ENCODE data around the gene AKR1C8.
"Not testable (repeated sequence)": the region's sequence is repeated elsewhere in the genome, so short reads cannot be mapped to it uniquely, and the experiment has no call there.

The AKR1C8 gene

GRCh38 chr10:5165738-5166137 is 19.2 kb downstream of the AKR1C8 start:
- no peak for DNase-seq

- no peak for DNase-seq
These were observed 21.5 kb downstream of the AKR1C8 start for GRCh38 chr10:5163487-5163886.

- no peak for DNase-seq
These were observed 25.8 kb downstream of the AKR1C8 start for GRCh38 chr10:5159126-5159525.

GRCh38 chr10:5157501-5157900 is 27.4 kb downstream of the AKR1C8 start:
- DNase-seq, result no peak

- DNase-seq, result no peak
These were observed 29.0 kb downstream of the AKR1C8 start for GRCh38 chr10:5155951-5156350.

GRCh38 chr10:5151076-5151475 is 33.9 kb downstream of the AKR1C8 start:
- no peak for DNase-seq

- DNase-seq, result no peak
These were observed 36.3 kb downstream of the AKR1C8 start for GRCh38 chr10:5148678-5149032.

GRCh38 chr10:5147981-5148677 is 36.8 kb downstream of the AKR1C8 start:
- no peak for DNase-seq

- DNase-seq, result no peak
These were observed 37.5 kb downstream of the AKR1C8 start for GRCh38 chr10:5147255-5147980.

- no peak for DNase-seq
These were observed 38.1 kb downstream of the AKR1C8 start for GRCh38 chr10:5146920-5147254.

- no peak for DNase-seq
These were observed 41.8 kb downstream of the AKR1C8 start for GRCh38 chr10:5143137-5143536.

- DNase-seq, result no peak
These were observed 42.8 kb downstream of the AKR1C8 start for GRCh38 chr10:5142199-5142598.

GRCh38 chr10:5137699-5138098 is 47.3 kb downstream of the AKR1C8 start:
- DNase-seq, result not testable (repeated sequence)

- DNase-seq, result no peak
These were observed 48.4 kb downstream of the AKR1C8 start for GRCh38 chr10:5136468-5137087.

GRCh38 chr10:5135581-5135980 is 49.4 kb downstream of the AKR1C8 start:
- no peak for DNase-seq

- DNase-seq, result no peak
These were observed 59.5 kb downstream of the AKR1C8 start for GRCh38 chr10:5125315-5126044.

GRCh38 chr10:5123886-5124285 is 61.1 kb downstream of the AKR1C8 start:
- DNase-seq, result no peak

GRCh38 chr10:5119997-5120396 is 65.0 kb downstream of the AKR1C8 start:
- DNase-seq, result not testable (repeated sequence)

- DNase-seq, result no peak
These were observed 67.9 kb downstream of the AKR1C8 start for GRCh38 chr10:5117026-5117425.

GRCh38 chr10:5116621-5117020 is 68.3 kb downstream of the AKR1C8 start:
- DNase-seq, result no peak

- not testable (repeated sequence) for DNase-seq
These were observed 75.1 kb downstream of the AKR1C8 start for GRCh38 chr10:5109861-5110260.

GRCh38 chr10:5108658-5109416 is 76.1 kb downstream of the AKR1C8 start:
- DNase-seq, result no peak

All from NCI-H1694 (cell line).